GM12873 (cell line): ENCODE data around the gene ODAD2.

ENCODE experiments used
- CTCF ChIP-seq: IDR thresholded peaks from 2 replicates; pipeline ENCODE4 v1.5.1; 2012; ENCODE audit warnings: low read depth, mild to moderate bottlenecking, moderate library complexity, low read length, control low read depth; ENCODE audit not compliant: insufficient read depth; ENCODE audit errors: missing control alignments

The ODAD2 gene

GRCh38 chr10:27832826-27833225, 166.1 kb downstream of the ODAD2 start:
- no peak for TF ChIP-seq CTCF

- no peak for TF ChIP-seq CTCF
These were observed 172.5 kb downstream of the ODAD2 start for GRCh38 chr10:27826369-27826768.

- TF ChIP-seq CTCF, result no peak
These were observed 176.6 kb downstream of the ODAD2 start for GRCh38 chr10:27822301-27822700.

GRCh38 chr10:27820637-27821036, 178.2 kb downstream of the ODAD2 start:
- no peak for TF ChIP-seq CTCF

- TF ChIP-seq CTCF, result no peak
These were observed 178.9 kb downstream of the ODAD2 start for GRCh38 chr10:27819781-27820531.

- no peak for TF ChIP-seq CTCF
These were observed 182.6 kb downstream of the ODAD2 start for GRCh38 chr10:27816320-27816719.

- TF ChIP-seq CTCF, result no peak
These were observed 183.0 kb downstream of the ODAD2 start for GRCh38 chr10:27815846-27816245.
